GM19023 (cell line): Measurements from ENCODE around the gene WNK2.
"Not testable (repeated sequence)": the region's sequence is repeated elsewhere in the genome, so short reads cannot be mapped to it uniquely, and the experiment has no call there.

Source experiments
- ATAC-seq: cut with Tn5 transposase; IDR thresholded peaks from one replicate; pipeline ENCODE4 v1.9.1; 2021; ENCODE audit warnings: mild to moderate bottlenecking, moderate library complexity; ENCODE audit not compliant: unreplicated experiment

Gene WNK2

GRCh38 chr9:93357649-93358048, 173.7 kb downstream of the WNK2 start:
- no peak for ATAC-seq

GRCh38 chr9:93359907-93360306, 176.0 kb downstream of the WNK2 start:
- not testable (repeated sequence) for ATAC-seq

- ATAC-seq = no peak
These were observed 178.1 kb downstream of the WNK2 start for GRCh38 chr9:93361995-93362394.

DNA sequence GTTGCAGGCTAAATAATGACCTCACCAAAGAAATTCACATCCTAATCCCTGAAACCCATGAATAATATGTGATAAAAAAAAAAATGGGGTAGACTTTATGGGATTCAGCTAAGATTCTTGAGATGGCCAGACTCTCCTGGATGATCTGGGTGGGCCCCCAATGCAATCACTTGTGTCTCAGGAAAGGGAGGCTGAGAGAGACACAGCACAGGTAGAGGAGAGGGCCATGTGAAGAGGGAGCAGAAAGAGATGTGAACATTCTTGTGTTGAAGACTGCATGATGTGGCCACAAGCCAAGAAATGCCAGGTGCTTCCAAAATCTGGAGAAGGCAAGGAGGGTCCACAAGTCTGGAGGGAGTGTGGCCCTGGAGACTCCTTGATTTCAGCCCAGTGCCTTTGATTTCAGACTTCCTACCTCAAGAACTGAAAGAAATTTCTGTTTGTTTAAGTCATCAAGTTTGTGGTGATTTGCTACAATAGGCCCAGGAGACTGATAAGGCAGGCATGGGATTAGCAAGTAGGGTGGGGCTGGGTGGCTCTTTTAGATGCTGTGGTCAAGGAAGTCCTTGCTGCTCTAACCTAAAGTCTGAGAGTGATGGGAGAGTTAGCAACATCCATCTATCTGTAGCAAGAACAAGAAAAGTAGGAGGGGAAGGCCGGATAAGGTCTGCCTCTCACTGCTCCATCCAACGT, 180.9 kb downstream of the WNK2 start:
- ATAC-seq = no peak

- ATAC-seq = no peak
These were observed 181.6 kb downstream of the WNK2 start for GRCh38 chr9:93365427-93366118.

DNA sequence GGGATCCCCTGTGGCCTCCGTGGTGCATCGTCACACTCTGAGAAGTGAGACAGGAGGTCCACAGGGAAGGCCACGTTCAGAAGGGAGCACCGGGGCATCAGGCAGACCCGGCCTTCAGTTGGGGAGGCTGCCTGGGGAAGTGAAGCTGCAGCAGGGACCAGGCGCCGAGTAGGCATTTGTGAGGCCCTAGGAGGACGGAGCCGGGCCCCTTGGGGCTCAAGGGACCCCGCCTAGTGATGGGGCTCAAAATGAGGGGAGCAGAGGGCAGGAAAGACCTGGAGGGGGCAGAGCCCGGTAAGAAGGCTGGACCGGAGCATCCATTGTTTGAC, 182.1 kb downstream of the WNK2 start:
- ATAC-seq = no peak

DNA sequence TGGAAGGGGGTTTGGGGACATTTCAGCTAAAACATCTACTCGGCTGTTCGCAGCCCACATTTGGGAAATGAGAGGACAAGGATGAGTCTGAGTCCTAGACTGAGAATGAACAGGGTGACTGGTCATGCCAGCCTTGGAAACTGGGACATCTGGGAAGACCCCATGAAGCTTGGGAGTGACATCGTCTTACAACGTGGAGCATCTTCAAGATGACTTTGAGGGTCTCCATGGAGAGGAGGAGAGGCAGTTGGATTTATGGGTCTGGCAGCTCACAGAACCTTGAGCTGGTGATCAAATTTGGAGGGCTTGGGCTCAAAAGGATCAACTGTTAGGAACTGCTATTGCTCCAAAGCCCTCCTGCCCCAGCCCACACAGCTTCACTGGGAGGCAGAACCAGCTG, 182.5 kb downstream of the WNK2 start:
- not testable (repeated sequence) for ATAC-seq

DNA sequence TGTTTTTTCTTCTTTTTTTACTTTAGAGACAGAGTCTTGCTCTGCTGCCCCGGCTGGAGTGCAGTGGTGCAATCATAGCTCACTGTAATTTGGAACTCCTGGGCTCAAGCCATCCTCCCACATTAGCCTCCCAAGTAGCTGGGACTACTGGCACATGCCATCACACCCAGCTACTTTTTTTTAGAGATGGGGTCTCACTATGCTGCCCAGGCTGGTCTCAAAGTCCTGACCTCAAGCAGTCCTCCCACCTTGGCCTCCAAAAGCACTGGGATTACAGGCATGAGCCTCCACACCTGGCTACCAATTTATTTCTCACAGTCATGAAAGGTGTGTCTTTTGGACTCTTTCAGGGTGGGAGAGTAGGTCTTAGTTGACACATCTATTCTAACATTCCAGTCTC, 184.5 kb downstream of the WNK2 start:
- ATAC-seq = no peak

DNA sequence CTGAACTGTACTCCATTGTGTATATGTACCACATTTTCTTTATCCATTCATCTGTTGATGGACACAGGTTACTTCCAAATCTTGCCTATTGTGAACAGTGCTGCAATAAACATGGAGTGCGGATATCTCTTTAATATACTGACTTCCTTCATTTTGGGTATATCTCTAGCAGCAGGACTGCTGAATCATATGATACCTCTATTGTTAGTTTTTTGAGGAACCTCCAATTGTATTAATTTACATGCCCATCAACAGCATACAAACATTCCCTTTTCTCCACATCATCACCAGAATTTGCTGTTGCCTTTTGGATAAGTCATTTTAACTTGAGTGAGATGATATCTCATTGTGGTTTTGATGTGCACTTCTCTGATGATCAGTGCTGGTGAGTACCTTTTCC, 185.7 kb downstream of the WNK2 start:
- no peak for ATAC-seq
